ENCODE measurements around the gene SPATA24. TPM values are rescaled to one million over a fixed set of nuclear protein-coding genes. Genes with fewer than 3 reads are reported as not detected.

SPATA24 gene
- total and polyA plus RNA-seq, 3 experiments from 2014 or later: 3.6 to 4.2 (median 3.9) TPM

- H3K9me3 Mint-ChIP-seq: no peaks in the 10 kb centered on the region
- CTCF ChIA-PET: interaction anchor here (4.8 kb wide), 1 partner anchor 8 kb away, joined by 38 read pairs; the partner anchor contains the start of gene MZB1
- H3K36me3 ChIP-seq (ENCODE audit: insufficient read depth, low read length): no peaks in the 10 kb centered on the region
- H3K9me3 ChIP-seq (ENCODE audit: low read length): no peaks in the 10 kb centered on the region
- H3K27ac ChIP-seq (ENCODE audit: low read depth, low read length): no peak overlapping the region
- POLR2A ChIA-PET: no interaction called here
- H3K27me3 ChIP-seq (ENCODE audit: insufficient read depth, low read length, poor library complexity, severe bottlenecking): no peaks in the 10 kb centered on the region
- H3K4me1 Mint-ChIP-seq: peaks cover 24 to 38% (median 29%) of the 10 kb centered on the region in 3 donors
- DNase-seq: no peak
- H3K4me3 Mint-ChIP-seq: peak overlapping the region in 3 of 7 donors; percentile 2 to 51 (median 41)
- no peaks in the 10 kb centered on the region for H3K27me3 Mint-ChIP-seq
- peaks cover 17% of the 10 kb centered on the region for H3K4me1 ChIP-seq (ENCODE audit: insufficient read depth, low read length)
- H3K36me3 Mint-ChIP-seq: peaks cover 0 to 4% (median 3%) of the 10 kb centered on the region in 3 donors
- H3K4me3 ChIP-seq (ENCODE audit: low read length): no peak overlapping the region
- peak overlapping the region in 3 of 8 donors; percentile 13 to 65 (median 45) for H3K27ac Mint-ChIP-seq
These were observed 4.3 kb downstream of the SPATA24 start for GRCh38 chr5:139399501-139400121.

GRCh38 chr5:139397921-139398320 lies 6.0 kb downstream of the SPATA24 start:
- Histone ChIP-seq H3K4me3 (ENCODE audit: low read length) (no peak overlapping the region), H3K27ac (ENCODE audit: low read depth, low read length) (no peak overlapping the region), H3K9me3 (ENCODE audit: low read length) (no peaks in the 10 kb centered on the region), H3K27me3 (ENCODE audit: insufficient read depth, low read length, poor library complexity, severe bottlenecking) (no peaks in the 10 kb centered on the region), H3K36me3 (ENCODE audit: insufficient read depth, low read length) (no peaks in the 10 kb centered on the region), H3K4me1 (ENCODE audit: insufficient read depth, low read length) (peaks cover 13% of the 10 kb centered on the region)
- H3K4me1 Mint-ChIP-seq: peaks cover 12 to 28% (median 12%) of the 10 kb centered on the region in 3 donors
- ChIA-PET POLR2A (no interaction called here), CTCF (no interaction called here)
- no peak overlapping the region for H3K4me3 Mint-ChIP-seq
- no peak overlapping the region for H3K27ac Mint-ChIP-seq
- H3K36me3 Mint-ChIP-seq: peaks cover 0 to 4% (median 0%) of the 10 kb centered on the region in 3 donors
- DNase-seq: no peak
- H3K9me3 Mint-ChIP-seq: no peaks in the 10 kb centered on the region
- no peaks in the 10 kb centered on the region for H3K27me3 Mint-ChIP-seq

- peaks cover 14% of the 10 kb centered on the region for H3K4me1 ChIP-seq (ENCODE audit: insufficient read depth, low read length)
- peak overlapping the region in 2 of 7 donors; percentile 10 to 33 for H3K4me3 Mint-ChIP-seq
- ChIA-PET CTCF (interaction anchor here (0.6 to 1.2 kb wide), 2 partner anchors 26 to 61 kb away, joined by 3 read pairs; no protein-coding TSS in a partner anchor), POLR2A (no interaction called here)
- no peak overlapping the region for H3K27ac ChIP-seq (ENCODE audit: low read depth, low read length)
- no peaks in the 10 kb centered on the region for H3K27me3 Mint-ChIP-seq
- no peaks in the 10 kb centered on the region for H3K9me3 ChIP-seq (ENCODE audit: low read length)
- no peaks in the 10 kb centered on the region for H3K36me3 ChIP-seq (ENCODE audit: insufficient read depth, low read length)
- peaks cover 8 to 32% (median 10%) of the 10 kb centered on the region in 3 donors for H3K4me1 Mint-ChIP-seq
- H3K27me3 ChIP-seq (ENCODE audit: insufficient read depth, low read length, poor library complexity, severe bottlenecking): no peaks in the 10 kb centered on the region
- H3K4me3 ChIP-seq (ENCODE audit: low read length): no peak overlapping the region
- peaks cover 0 to 4% (median 2%) of the 10 kb centered on the region in 3 donors for H3K36me3 Mint-ChIP-seq
- no peaks in the 10 kb centered on the region for H3K9me3 Mint-ChIP-seq
- no peak for DNase-seq
- H3K27ac Mint-ChIP-seq: no peak overlapping the region
These were observed 7.2 kb downstream of the SPATA24 start for GRCh38 chr5:139396691-139397090.

GRCh38 chr5:139395844-139396640 lies 7.8 kb downstream of the SPATA24 start:
- Histone ChIP-seq H3K9me3 (ENCODE audit: low read length) (no peaks in the 10 kb centered on the region), H3K27ac (ENCODE audit: low read depth, low read length) (no peak overlapping the region), H3K27me3 (ENCODE audit: insufficient read depth, low read length, poor library complexity, severe bottlenecking) (no peaks in the 10 kb centered on the region), H3K36me3 (ENCODE audit: insufficient read depth, low read length) (no peaks in the 10 kb centered on the region), H3K4me3 (ENCODE audit: low read length) (no peak overlapping the region), H3K4me1 (ENCODE audit: insufficient read depth, low read length) (peaks cover 21% of the 10 kb centered on the region)
- peaks cover 15 to 34% (median 16%) of the 10 kb centered on the region in 3 donors for H3K4me1 Mint-ChIP-seq
- ChIA-PET POLR2A (no interaction called here), CTCF (interaction anchor here (0.6 to 1.2 kb wide), 3 partner anchors 8 to 62 kb away, joined by 3 read pairs; partner anchors contain the start of gene SPATA24)
- H3K4me3 Mint-ChIP-seq: peak overlapping the region in 4 of 7 donors; percentile 54 to 86 (median 65)
- no peak for DNase-seq
- peak overlapping the region in 2 of 8 donors; percentile 43 to 66 for H3K27ac Mint-ChIP-seq
- H3K36me3 Mint-ChIP-seq: peaks cover 0 to 4% (median 2%) of the 10 kb centered on the region in 3 donors
- no peaks in the 10 kb centered on the region for H3K9me3 Mint-ChIP-seq
- H3K27me3 Mint-ChIP-seq: no peaks in the 10 kb centered on the region

- H3K9me3 Mint-ChIP-seq: no peaks in the 10 kb centered on the region
- no peak for DNase-seq
- CTCF ChIA-PET: interaction anchor here (0.8 to 5.4 kb wide), 2 partner anchors 7 to 11 kb away, joined by 3 to 38 read pairs; partner anchors contain the start of gene SPATA24
- peaks cover 0 to 2% of the 10 kb centered on the region in 2 donors for H3K27me3 Mint-ChIP-seq
- no peak within 1 kb of the TSS for H3K27ac ChIP-seq (ENCODE audit: low read depth, low read length)
- H3K4me1 Mint-ChIP-seq: peaks cover 26 to 46% (median 28%) of the 10 kb centered on the region in 3 donors
- H3K36me3 Mint-ChIP-seq: peaks cover 0 to 4% (median 2%) of the 10 kb centered on the region in 3 donors
- no peaks in the 10 kb centered on the region for H3K27me3 ChIP-seq (ENCODE audit: insufficient read depth, low read length, poor library complexity, severe bottlenecking)
- peak within 1 kb of the TSS; percentile 61 to 95 (median 88) for H3K4me3 Mint-ChIP-seq
- POLR2A ChIA-PET: interaction anchor here (2.0 kb wide), 1 partner anchor 53 kb away, joined by 7 read pairs; no protein-coding TSS in a partner anchor
- H3K9me3 ChIP-seq (ENCODE audit: low read length): no peaks in the 10 kb centered on the region
- H3K4me1 ChIP-seq (ENCODE audit: insufficient read depth, low read length): peaks cover 32% of the 10 kb centered on the region
- H3K4me3 ChIP-seq (ENCODE audit: low read length): peak within 1 kb of the TSS; percentile 59
- peak within 1 kb of the TSS in 1 of 8 donors; percentile 66 for H3K27ac Mint-ChIP-seq
- H3K36me3 ChIP-seq (ENCODE audit: insufficient read depth, low read length): no peaks in the 10 kb centered on the region
These were observed 9.0 kb downstream of the SPATA24 start, which contains the start of gene PROB1 for GRCh38 chr5:139394654-139395566. PROB1 (minus strand) TSS chr5:139395104; CDS start chr5:139395081, 23 bp downstream.

GRCh38 chr5:139394123-139394653 lies 9.7 kb downstream of the SPATA24 start:
- Mint-ChIP-seq H3K9me3 (no peaks in the 10 kb centered on the region), H3K4me3 (peak overlapping the region in 6 of 7 donors; percentile 44 to 95 (median 88)), H3K36me3 (peaks cover 0 to 2% (median under 1%) of the 10 kb centered on the region in 3 donors), H3K27ac (no peak overlapping the region), H3K27me3 (peaks cover 0 to 5% of the 10 kb centered on the region in 2 donors), H3K4me1 (peaks cover 29 to 48% (median 32%) of the 10 kb centered on the region in 3 donors)
- Histone ChIP-seq H3K4me1 (ENCODE audit: insufficient read depth, low read length) (peaks cover 39% of the 10 kb centered on the region), H3K36me3 (ENCODE audit: insufficient read depth, low read length) (no peaks in the 10 kb centered on the region), H3K4me3 (ENCODE audit: low read length) (peak overlapping the region; percentile 59), H3K27me3 (ENCODE audit: insufficient read depth, low read length, poor library complexity, severe bottlenecking) (no peaks in the 10 kb centered on the region), H3K27ac (ENCODE audit: low read depth, low read length) (no peak overlapping the region), H3K9me3 (ENCODE audit: low read length) (no peaks in the 10 kb centered on the region)
- ChIA-PET POLR2A (interaction anchor here (2.0 kb wide), 1 partner anchor 52 kb away, joined by 7 read pairs; no protein-coding TSS in a partner anchor), CTCF (interaction anchor here (0.8 to 5.4 kb wide), 2 partner anchors 8 to 11 kb away, joined by 3 to 38 read pairs; partner anchors contain the start of gene SPATA24)
- peak in 4 of 5 donors; percentile 38 to 72 (median 47) for DNase-seq
